HEK293T (cell line): ENCODE data around the gene IGF1R.

Source experiments
- CTCF ChIA-PET: fragments of 350-600 bp; formaldehyde crosslinking; extraction: SDS; loops from one replicate; lab custom pipeline; 2021; ENCODE audit warnings: antibody characterized with exemption, inconsistent platforms; lab: Yijun Ruan, JAX
- POLR2A ChIA-PET: fragments of 350-600 bp; formaldehyde crosslinking; extraction: SDS; loops from one replicate; lab custom pipeline; 2020; ENCODE audit warnings: antibody characterized with exemption, inconsistent platforms; lab: Yijun Ruan, JAX
- DNase-seq: peaks from one replicate; pipeline ENCODE4 v3.0.0; 2012; ENCODE audit warnings: mixed read lengths; ENCODE audit errors: extremely low spot score
- ARNT ChIP-seq: fragments of 450-650 bp; IDR thresholded peaks from 2 replicates; pipeline ENCODE4 v1.6.1; 2017; ENCODE audit warnings: mild to moderate bottlenecking
- BHLHE40 ChIP-seq: fragments of 450-650 bp; IDR thresholded peaks from 2 replicates; pipeline ENCODE4 v1.6.1; 2016; ENCODE audit warnings: mild to moderate bottlenecking, moderate library complexity, borderline replicate concordance
- CTBP1 ChIP-seq: fragments of 450-650 bp; IDR thresholded peaks from 2 replicates; pipeline ENCODE4 v1.6.1; 2016; ENCODE audit warnings: borderline replicate concordance
- ELF4 ChIP-seq: fragments of 450-650 bp; IDR thresholded peaks from 2 replicates; pipeline ENCODE4 v1.6.1; 2017; ENCODE audit warnings: antibody characterized with exemption
- FOXA1 ChIP-seq: fragments of 450-650 bp; IDR thresholded peaks from 2 replicates; pipeline ENCODE4 v1.6.1; 2016; ENCODE audit warnings: mild to moderate bottlenecking
- FOXK2 ChIP-seq: fragments of 450-650 bp; IDR thresholded peaks from 2 replicates; pipeline ENCODE4 v1.6.1; 2016; ENCODE audit warnings: mild to moderate bottlenecking
- FOXM1 ChIP-seq: fragments of 450-650 bp; IDR thresholded peaks from 2 replicates; pipeline ENCODE4 v1.6.1; 2017; ENCODE audit warnings: mild to moderate bottlenecking, borderline replicate concordance
- HDGF ChIP-seq: fragments of 450-650 bp; IDR thresholded peaks from 2 replicates; pipeline ENCODE4 v1.6.1; 2017; ENCODE audit warnings: antibody characterized with exemption, borderline replicate concordance
- L3MBTL2 ChIP-seq: fragments of 450-650 bp; conservative IDR thresholded peaks from 2 replicates; pipeline ENCODE4 v1.6.1; 2016; ENCODE audit warnings: mild to moderate bottlenecking
- LEF1 ChIP-seq: fragments of 450-650 bp; IDR thresholded peaks from 2 replicates; pipeline ENCODE4 v1.6.1; 2017; ENCODE audit warnings: mild to moderate bottlenecking, borderline replicate concordance
- NFRKB ChIP-seq: fragments of 450-650 bp; IDR thresholded peaks from 2 replicates; pipeline ENCODE4 v1.6.1; 2016; ENCODE audit warnings: mild to moderate bottlenecking, moderate library complexity
- PKNOX1 ChIP-seq: fragments of 450-650 bp; IDR thresholded peaks from 2 replicates; pipeline ENCODE4 v1.6.1; 2016
- SP1 ChIP-seq: fragments of 450-650 bp; IDR thresholded peaks from 2 replicates; pipeline ENCODE4 v1.6.1; 2017
- SUZ12 ChIP-seq: fragments of 450-650 bp; IDR thresholded peaks from 2 replicates; pipeline ENCODE4 v1.6.1; 2016; ENCODE audit warnings: mild to moderate bottlenecking
- TARDBP ChIP-seq: fragments of 450-650 bp; IDR thresholded peaks from 2 replicates; pipeline ENCODE4 v1.6.1; 2016
- ZNF384 ChIP-seq: fragments of 450-650 bp; IDR thresholded peaks from 2 replicates; pipeline ENCODE4 v1.6.1; 2016

Gene IGF1R

GRCh38 chr15:98872774-98873173 lies 224.4 kb downstream of the IGF1R start:
- TF ChIP-seq ELF4 (no peak), HDGF (no peak)
- ChIA-PET POLR2A (interaction anchor here (1.7 kb wide), 1 partner anchor 25 kb away, joined by 4 read pairs; no protein-coding TSS in a partner anchor), CTCF (interaction anchor here (0.7 to 2.4 kb wide), 9 partner anchors 9 to 204 kb away, joined by 3 to 9 read pairs (median 4); no protein-coding TSS in a partner anchor)
- DNase-seq, result no peak

- ChIA-PET POLR2A (interaction anchor here (0.6 to 1.7 kb wide), 7 partner anchors 11 to 141 kb away, joined by 3 to 4 read pairs (median 3); no protein-coding TSS in a partner anchor), CTCF (interaction anchor here (0.6 to 2.4 kb wide), 12 partner anchors 9 to 360 kb away, joined by 3 to 9 read pairs (median 3); no protein-coding TSS in a partner anchor)
- DNase-seq, result peak; percentile 68
- TF ChIP-seq L3MBTL2, result peak; percentile 61
- TF ChIP-seq PKNOX1, result no peak
- no peak for TF ChIP-seq ZNF384
- TF ChIP-seq TARDBP, result no peak
- TF ChIP-seq ARNT, result no peak
Measured at GRCh38 chr15:98873441-98874218, 225.3 kb downstream of the IGF1R start.

- CTCF ChIA-PET, result interaction anchor here (0.6 to 2.4 kb wide), 4 partner anchors 8 to 349 kb away, joined by 3 to 7 read pairs (median 4); no protein-coding TSS in a partner anchor
- no peak for TF ChIP-seq L3MBTL2
- TF ChIP-seq LEF1, result no peak
- TF ChIP-seq TARDBP, result no peak
- TF ChIP-seq HDGF, result no peak
- no peak for TF ChIP-seq SP1
- no peak for TF ChIP-seq FOXK2
- no peak for TF ChIP-seq CTBP1
- no peak for TF ChIP-seq FOXA1
- TF ChIP-seq SUZ12, result no peak
- no peak for TF ChIP-seq ELF4
- no peak for TF ChIP-seq NFRKB
- TF ChIP-seq BHLHE40, result no peak
- TF ChIP-seq FOXM1, result no peak
- TF ChIP-seq ZNF384, result no peak
- TF ChIP-seq ARNT, result no peak
Measured at GRCh38 chr15:98874370-98874769, 226.0 kb downstream of the IGF1R start.

GRCh38 chr15:98874773-98875172 lies 226.4 kb downstream of the IGF1R start:
- TF ChIP-seq BHLHE40, result no peak
- no peak for TF ChIP-seq CTBP1
- TF ChIP-seq HDGF, result no peak
- TF ChIP-seq FOXK2, result no peak
- TF ChIP-seq ZNF384, result no peak
- TF ChIP-seq LEF1, result no peak
- TF ChIP-seq FOXA1, result no peak
- no peak for TF ChIP-seq ARNT
- no peak for TF ChIP-seq L3MBTL2
- no peak for TF ChIP-seq TARDBP
- no peak for TF ChIP-seq ELF4
- no peak for TF ChIP-seq SUZ12
- no peak for TF ChIP-seq PKNOX1
- TF ChIP-seq SP1, result no peak
- TF ChIP-seq NFRKB, result no peak
- TF ChIP-seq FOXM1, result no peak
- ChIA-PET CTCF (interaction anchor here (1.1 to 2.4 kb wide), 2 partner anchors 18 to 114 kb away, joined by 4 to 7 read pairs; no protein-coding TSS in a partner anchor), POLR2A (interaction anchor here (1.0 to 1.3 kb wide), 2 partner anchors 15 to 140 kb away, joined by 3 to 4 read pairs; no protein-coding TSS in a partner anchor)
- no peak for DNase-seq

More at GRCh38 chr15:98874370-98874769, 226.0 kb downstream of the IGF1R start:
- POLR2A ChIA-PET, result interaction anchor here (0.6 to 1.7 kb wide), 6 partner anchors 10 to 140 kb away, joined by 3 to 4 read pairs (median 3); no protein-coding TSS in a partner anchor
- DNase-seq, result no peak

GRCh38 chr15:98875309-98875708 lies 227.0 kb downstream of the IGF1R start:
- CTCF ChIA-PET, result interaction anchor here (0.7 kb wide), 1 partner anchor 426 kb away, joined by 3 read pairs; no protein-coding TSS in a partner anchor
- POLR2A ChIA-PET, result no interaction called here

More at GRCh38 chr15:98875309-98875708, 227.0 kb downstream of the IGF1R start:
- no peak for DNase-seq
- TF ChIP-seq FOXM1 (no peak), CTBP1 (no peak), SP1 (no peak), NFRKB (no peak), ELF4 (no peak), SUZ12 (no peak), BHLHE40 (no peak), FOXA1 (no peak), HDGF (no peak), FOXK2 (no peak), TARDBP (no peak), LEF1 (no peak), ZNF384 (no peak; the same call in 1 of the 2 replicates), ARNT (no peak), PKNOX1 (no peak), L3MBTL2 (no peak)
